GM23338 (cell line): ENCODE measurements around the gene SEPTIN3. TPM values are rescaled to one million over a fixed set of nuclear protein-coding genes. Genes with fewer than 3 reads are reported as not detected.
A peak's percentile ranks its signal among the peaks of the same experiment; 100 is the strongest.

ENCODE experiments used
- ATAC-seq: fragments of 200-7000 bp; cut with Tn5 transposase; 3 replicates; pipeline ENCODE4 v1.9.1; 2020
- DNase-seq: peaks from one replicate; pipeline ENCODE4 v3.0.0-alpha.2; 2015; ENCODE audit warnings: low spot score
- H2AFZ ChIP-seq: fragments of 200-600 bp; sonication (generic); 2 replicates; pipeline ENCODE4 v1.8.0; 2016; ENCODE audit warnings: antibody characterized with exemption, mild to moderate bottlenecking, moderate library complexity
- H3F3A ChIP-seq: fragments of 200-600 bp; sonication (generic); replicated peaks from 2 replicates; pipeline ENCODE4 v1.8.0; 2017; ENCODE audit warnings: antibody characterized with exemption, mixed run types, low read depth
- H3K27ac ChIP-seq: fragments of 200-600 bp; sonication (generic); 2 replicates; pipeline ENCODE4 v1.6.1; 2016; ENCODE audit warnings: low read depth
- H3K27me3 ChIP-seq: fragments of 200-600 bp; sonication (generic); 2 replicates; pipeline ENCODE4 v1.8.0; 2016; ENCODE audit warnings: mild to moderate bottlenecking, mixed run types, moderate library complexity; ENCODE audit not compliant: insufficient read depth
- H3K36me3 ChIP-seq: fragments of 200-600 bp; sonication (generic); 2 replicates; pipeline ENCODE4 v1.8.0; 2016; ENCODE audit warnings: mild to moderate bottlenecking; ENCODE audit not compliant: insufficient read depth
- H3K4me1 ChIP-seq: fragments of 200-600 bp; sonication (generic); 2 replicates; pipeline ENCODE4 v1.8.0; 2016; ENCODE audit warnings: mild to moderate bottlenecking, moderate library complexity; ENCODE audit not compliant: insufficient read depth
- H3K4me2 ChIP-seq: fragments of 200-600 bp; sonication (generic); 2 replicates; pipeline ENCODE4 v1.7.1; 2017; ENCODE audit warnings: mixed run types
- H3K4me3 ChIP-seq: fragments of 200-600 bp; sonication (generic); 2 replicates; pipeline ENCODE4 v1.6.1; 2016; ENCODE audit warnings: mixed run types
- H3K79me2 ChIP-seq: fragments of 200-600 bp; sonication (generic); replicated peaks from 2 replicates; pipeline ENCODE4 v1.8.0; 2017; ENCODE audit warnings: mild to moderate bottlenecking; ENCODE audit not compliant: insufficient read depth
- H3K9me2 ChIP-seq: fragments of 200-600 bp; sonication (generic); 2 replicates; pipeline ENCODE4 v1.8.0; 2017; ENCODE audit not compliant: insufficient read depth
- H4K20me1 ChIP-seq: fragments of 200-600 bp; sonication (generic); replicated peaks from 2 replicates; pipeline ENCODE4 v1.8.0; 2017; ENCODE audit warnings: mild to moderate bottlenecking; ENCODE audit not compliant: insufficient read depth
- H3K27ac Mint-ChIP-seq: 2 replicates; pipeline ENCODE4 v1.8.0; 2020; ENCODE audit warnings: inconsistent platforms, mild to moderate bottlenecking, moderate library complexity, mixed read lengths
- H3K27me3 Mint-ChIP-seq: 3 replicates; pipeline ENCODE4 v1.8.0; 2022; ENCODE audit warnings: low read depth, mild to moderate bottlenecking, moderate library complexity, mixed read lengths, inconsistent platforms; ENCODE audit not compliant: insufficient read depth, poor library complexity
- H3K36me3 Mint-ChIP-seq: 3 replicates; pipeline ENCODE4 v1.8.0; 2021; ENCODE audit warnings: low read depth, mild to moderate bottlenecking, inconsistent platforms, moderate library complexity, mixed read lengths
- H3K4me1 Mint-ChIP-seq: 3 replicates; pipeline ENCODE4 v1.8.0; 2020; ENCODE audit warnings: mild to moderate bottlenecking, inconsistent platforms, mixed read lengths
- H3K4me3 Mint-ChIP-seq: 3 replicates; pipeline ENCODE4 v1.8.0; 2021; ENCODE audit warnings: moderate library complexity, mild to moderate bottlenecking, inconsistent platforms, mixed read lengths
- H3K9me3 Mint-ChIP-seq: 3 replicates; pipeline ENCODE4 v1.8.0; 2020; ENCODE audit warnings: moderate library complexity, mild to moderate bottlenecking, inconsistent platforms, mixed read lengths
- EZH2 ChIP-seq: fragments of 200-600 bp; sonication (generic); IDR thresholded peaks from one replicate; pipeline ENCODE4 v1.8.0; 2017; ENCODE audit warnings: antibody characterized with exemption, mild to moderate bottlenecking, low read depth; ENCODE audit not compliant: unreplicated experiment
- EZH2phosphoT487 ChIP-seq: fragments of 200-600 bp; sonication (generic); IDR thresholded peaks from one replicate; pipeline ENCODE4 v1.8.1; 2018; ENCODE audit warnings: antibody characterized with exemption; ENCODE audit not compliant: unreplicated experiment
- POLR2AphosphoS5 ChIP-seq: IDR thresholded peaks from 2 replicates; pipeline ENCODE4 v1.6.1; 2016; ENCODE audit warnings: antibody characterized with exemption, low read depth
- ZNF462 ChIP-seq: fragments of 250-450 bp; sonication (Bioruptor Pico); IDR thresholded peaks from 2 replicates; pipeline ENCODE4 v1.5.0; 2020; ENCODE audit warnings: mild to moderate bottlenecking, moderate library complexity
- polyA plus RNA-seq: library from polyadenylated mRNA; unstranded; fragments of >200 nt; fragmentation: Nextera tagmentation; extraction: Ambion mirVana; gene quantifications from 2 replicates; pipeline ENCODE4 v1.2.1, GENCODE V29; 2016
- total RNA-seq: library from RNA; depleted of rRNA; stranded (reverse); fragments of >200 nt; shearing (Covaris generic); gene quantifications from 2 replicates; pipeline ENCODE4 v1.2.3, GENCODE V29; 2014

The SEPTIN3 gene
- total and polyA plus RNA-seq, 2 experiments from 2014 or later, result 16.4 to 28.4 TPM

GRCh38 chr22:41932353-41932752, 36.9 kb upstream of the SEPTIN3 start:
- H4K20me1 ChIP-seq, result peaks cover 10% of the 10 kb centered on the region
- H3K4me1 ChIP-seq, result no peaks in the 10 kb centered on the region; the same call in none of the 2 replicates
- no peaks in the 10 kb centered on the region for H3K79me2 ChIP-seq
- Mint-ChIP-seq H3K4me1 (peaks cover 10% of the 10 kb centered on the region), H3K4me3 (no peak overlapping the region), H3K36me3 (peaks cover 14% of the 10 kb centered on the region; the same call in 2 of the 3 replicates), H3K27ac (no peak overlapping the region), H3K27me3 (peaks cover 40% of the 10 kb centered on the region), H3K9me3 (no peaks in the 10 kb centered on the region; the same call in 2 of the 3 replicates)
- DNase-seq (no peak), ATAC-seq (no peak)
- H3K9me2 ChIP-seq, result no peaks in the 10 kb centered on the region
- peaks cover 8% of the 10 kb centered on the region; the same call in 1 of the 2 replicates for H3F3A ChIP-seq
- H3K36me3 ChIP-seq, result no peaks in the 10 kb centered on the region
- peaks cover 17% of the 10 kb centered on the region for H3K27me3 ChIP-seq
- H3K4me2 ChIP-seq, result no peak overlapping the region
- no peak overlapping the region for H3K27ac ChIP-seq
- H2AFZ ChIP-seq, result no peak overlapping the region
- TF ChIP-seq EZH2phosphoT487, result no peak
- TF ChIP-seq ZNF462 (CRISPR knock-in tag), result no peak
- TF ChIP-seq POLR2AphosphoS5, result no peak
- TF ChIP-seq EZH2, result no peak
- no peak overlapping the region for H3K4me3 ChIP-seq

- Histone ChIP-seq H2AFZ (no peak overlapping the region), H3K27ac (no peak overlapping the region), H3K36me3 (peaks cover under 1% of the 10 kb centered on the region; the same call in 1 of the 2 replicates), H3K4me3 (no peak overlapping the region), H3K27me3 (0 out of 2 replicates have a peak, but pooled peaks cover 4% of the 10 kb centered on the region), H3K4me2 (no peak overlapping the region), H4K20me1 (peaks cover 10% of the 10 kb centered on the region), H3K4me1 (no peaks in the 10 kb centered on the region; the same call in 1 of the 2 replicates), H3F3A (peaks cover 4% of the 10 kb centered on the region; the same call in 1 of the 2 replicates), H3K9me2 (no peaks in the 10 kb centered on the region), H3K79me2 (no peaks in the 10 kb centered on the region)
- ATAC-seq, result no peak
- Mint-ChIP-seq H3K36me3 (peaks cover 21% of the 10 kb centered on the region; the same call in 2 of the 3 replicates), H3K27ac (no peak overlapping the region), H3K27me3 (peaks cover 27% of the 10 kb centered on the region), H3K4me1 (peaks cover 6% of the 10 kb centered on the region; the same call in 2 of the 3 replicates), H3K4me3 (no peak overlapping the region), H3K9me3 (no peaks in the 10 kb centered on the region)
- TF ChIP-seq EZH2phosphoT487 (no peak), POLR2AphosphoS5 (0 out of 2 replicates have a peak, but pooled peaks have one; percentile 2)
- no peak for DNase-seq
These were observed 35.6 kb upstream of the SEPTIN3 start for GRCh38 chr22:41933411-41934177.
